Muscle of arm (tissue), 12 donors: ENCODE data around the gene CISH. TPM values are rescaled to one million over a fixed set of nuclear protein-coding genes. Genes with fewer than 3 reads are reported as not detected.
A peak's percentile ranks its signal among the peaks of the same experiment; 100 is the strongest.

Experiments
- DNase-seq: peaks from one replicate; pipeline ENCODE4 v3.0.0-alpha.2; 2013
- polyA plus RNA-seq, 12 donors: library from polyadenylated mRNA; unstranded; fragments of 120-200 nt; gene quantifications; one replicate each; pipeline ENCODE4 v1.2.1, GENCODE V29; 2013; ENCODE audit not compliant: insufficient read length in 12 of 12

Gene CISH
- polyA plus RNA-seq, 12 donors, result 8.8 to 21.0 (median 12.5) TPM; not detected in 1

DNA sequence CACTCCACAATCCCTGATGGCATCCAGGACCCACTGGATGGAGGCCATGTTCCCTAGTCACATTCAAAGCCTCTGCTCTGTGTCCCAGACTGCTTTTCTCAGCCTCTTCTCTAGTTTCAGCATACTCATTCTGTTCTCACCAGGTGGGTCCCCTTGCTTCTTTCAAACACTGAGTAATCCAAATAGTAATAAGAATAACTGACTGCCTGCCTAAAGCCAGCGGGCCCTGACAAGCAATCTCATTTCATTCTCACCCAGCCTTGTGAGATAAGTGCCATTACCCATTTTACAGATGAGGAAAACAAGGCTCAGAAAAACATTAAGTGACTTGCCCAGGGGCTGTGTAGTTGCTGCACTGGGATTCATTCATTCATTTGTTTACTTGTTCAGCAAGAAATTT, 30.8 kb upstream of the CISH start:
- no peak for DNase-seq

DNA sequence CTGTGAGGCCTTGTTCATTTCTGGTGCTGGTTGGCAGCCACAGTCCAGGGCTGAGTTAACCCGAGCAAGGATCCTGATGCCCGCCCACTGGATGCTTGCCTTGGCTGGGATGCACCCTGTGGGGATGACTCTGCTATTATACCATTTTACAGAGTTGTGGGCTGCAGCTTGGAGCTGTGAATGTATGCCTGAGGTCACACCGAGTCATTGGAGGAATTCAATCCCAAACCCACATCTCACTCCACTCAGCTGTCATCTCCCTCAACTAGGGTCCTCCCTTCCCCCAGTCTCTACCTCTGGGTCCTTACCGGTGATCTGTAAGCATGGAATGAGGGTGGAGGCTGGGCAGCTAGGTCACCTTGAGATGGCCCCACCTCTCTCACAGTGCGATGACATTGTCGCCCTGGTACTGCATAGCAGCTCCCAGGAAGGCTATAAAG, 27.5 kb upstream of the CISH start:
- DNase-seq, result no peak

DNA sequence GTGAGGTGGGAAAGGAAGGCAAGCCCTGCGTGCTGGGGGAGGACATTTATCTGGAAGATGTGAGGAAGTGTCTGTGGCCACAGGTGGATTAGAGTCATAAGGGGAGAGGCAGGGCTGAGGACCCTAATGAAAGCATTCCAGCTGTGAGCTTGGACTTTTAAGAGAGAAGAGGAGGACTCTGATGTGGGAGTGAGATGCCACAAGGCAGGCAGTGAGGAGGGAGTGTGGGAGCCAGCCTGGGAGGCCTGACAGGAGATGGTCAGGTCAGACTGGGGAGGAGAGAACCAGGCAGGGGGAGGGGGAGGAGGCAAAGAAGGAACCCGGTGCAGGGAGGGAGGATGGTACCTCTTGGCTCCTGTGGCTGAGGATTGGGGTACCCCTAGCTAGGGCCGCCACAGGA, 26.4 kb upstream of the CISH start:
- DNase-seq, result no peak

DNA sequence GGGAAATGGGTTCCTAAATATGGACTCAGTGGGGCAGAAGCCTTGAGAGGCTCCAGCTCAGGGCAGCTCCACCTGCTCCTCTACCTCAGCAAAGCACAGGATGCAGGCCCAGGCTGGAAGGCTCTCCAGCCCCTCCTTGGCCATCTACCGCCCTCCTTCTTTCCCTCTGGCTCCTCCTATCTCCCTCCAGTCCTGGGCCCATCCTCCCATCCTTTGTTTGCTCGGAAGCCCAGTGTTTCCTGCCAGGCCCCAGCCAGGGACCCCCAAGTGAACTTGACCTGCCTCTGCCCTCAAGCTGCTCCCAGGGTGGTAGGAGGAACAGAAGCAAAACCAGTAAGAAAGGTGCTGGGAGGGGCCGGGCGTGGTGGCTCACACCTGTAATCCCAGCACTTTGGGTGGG, 25.4 kb upstream of the CISH start:
- DNase-seq, result no peak

DNA sequence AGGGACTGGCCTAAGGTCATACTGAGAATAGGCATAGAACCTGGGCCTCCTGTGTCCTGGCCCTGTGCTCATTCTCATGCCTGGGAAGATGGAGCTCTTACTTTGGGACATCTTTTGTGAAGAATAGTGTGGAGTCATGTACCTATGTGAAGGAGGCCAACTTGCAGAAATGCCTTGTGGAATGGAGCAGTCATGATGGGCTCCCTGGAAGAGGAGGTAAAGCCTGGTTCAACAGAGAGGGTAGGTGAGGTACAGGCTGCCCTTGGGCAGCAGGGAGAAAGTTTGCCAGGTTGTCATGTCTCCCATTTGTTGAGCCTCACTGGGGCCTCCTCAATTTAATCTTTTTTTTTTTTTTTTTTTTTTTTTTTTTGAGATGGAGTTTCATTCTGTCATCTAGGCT, 23.5 kb upstream of the CISH start:
- no peak for DNase-seq

DNA sequence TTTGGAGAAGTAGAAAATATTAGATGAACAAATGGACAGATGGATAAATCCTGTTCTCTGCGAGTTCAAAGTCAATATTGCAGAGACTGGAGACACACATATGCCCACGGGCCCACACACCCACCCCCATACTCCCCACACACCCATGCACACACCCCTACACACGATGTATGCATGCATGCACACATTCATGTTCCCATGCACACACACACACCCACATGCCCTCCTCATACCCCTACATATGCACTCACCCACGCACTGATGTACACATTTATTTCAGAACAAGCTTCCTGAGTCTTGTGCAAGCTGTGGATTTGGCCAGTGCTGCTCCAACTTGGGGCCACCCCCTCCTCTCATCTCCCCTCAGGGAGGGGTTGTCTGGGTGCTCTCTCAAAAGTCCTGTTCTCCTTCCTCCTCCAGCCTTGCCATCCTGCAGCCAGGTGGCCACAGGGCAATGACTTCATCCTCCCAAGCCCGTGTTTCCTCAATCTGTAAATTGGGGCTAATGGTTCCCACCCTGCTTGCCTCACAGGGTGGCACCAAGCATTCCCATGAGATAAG, 21.7 kb upstream of the CISH start:
- DNase-seq, result no peak

DNA sequence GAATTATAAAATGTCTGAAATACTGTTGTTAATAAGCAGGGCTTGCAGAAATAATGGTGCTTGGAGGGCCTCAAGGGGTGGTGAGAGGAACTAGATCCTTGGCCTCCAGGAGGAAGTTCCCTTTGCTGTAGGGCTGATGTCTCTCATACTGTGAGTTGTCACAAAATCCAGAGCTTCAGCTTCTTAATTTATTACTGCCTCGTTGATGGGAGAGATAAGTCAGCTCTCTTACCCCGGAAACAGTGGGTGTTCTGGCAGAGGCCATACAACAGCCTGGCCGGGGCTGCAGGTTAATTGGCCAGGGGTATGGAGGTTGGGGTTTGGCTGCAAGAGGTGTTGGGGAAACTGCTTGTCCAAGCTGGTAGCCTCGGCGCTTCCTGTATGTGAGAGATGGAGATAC, 20.9 kb upstream of the CISH start:
- no peak for DNase-seq

DNA sequence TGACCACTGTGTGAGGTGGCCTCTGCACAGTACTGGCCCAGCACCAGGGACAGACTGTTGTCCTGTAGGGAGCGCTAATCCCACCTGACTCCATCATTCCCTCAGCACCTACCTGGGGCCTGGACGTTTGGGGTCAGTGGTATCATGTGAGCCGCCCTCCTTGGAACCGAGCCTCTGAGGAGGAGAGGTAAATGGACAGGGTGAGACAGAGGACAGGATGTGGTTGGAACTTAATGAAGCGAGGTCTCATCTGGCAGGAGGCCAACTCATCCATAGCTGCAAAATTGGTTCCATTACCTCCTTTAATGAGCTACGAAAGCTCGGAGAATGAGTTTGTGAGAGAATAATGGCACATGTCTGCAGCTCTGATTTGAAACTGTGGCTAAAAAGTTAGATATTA, 19.3 kb upstream of the CISH start:
- no peak for DNase-seq

DNA sequence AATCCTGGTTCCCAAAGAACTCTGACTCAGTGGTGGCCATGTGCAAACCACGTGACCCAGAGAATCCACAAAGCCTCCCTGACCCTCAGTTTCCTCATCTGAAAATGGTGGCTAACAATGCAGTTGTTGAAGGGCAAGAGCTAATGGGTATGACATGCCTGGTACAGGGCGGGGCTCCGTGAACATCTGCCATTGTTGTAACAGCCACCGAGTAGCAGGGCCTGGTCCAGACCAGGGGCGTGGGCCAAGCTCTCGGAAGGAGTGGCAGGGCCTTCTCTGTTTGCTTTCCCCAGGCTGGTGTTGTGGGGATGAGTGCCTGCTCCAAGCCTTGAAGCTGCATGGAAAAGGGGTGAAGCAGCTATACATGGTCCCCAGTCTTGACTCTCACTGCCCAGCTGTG, 18.8 kb upstream of the CISH start:
- DNase-seq, result no peak

DNA sequence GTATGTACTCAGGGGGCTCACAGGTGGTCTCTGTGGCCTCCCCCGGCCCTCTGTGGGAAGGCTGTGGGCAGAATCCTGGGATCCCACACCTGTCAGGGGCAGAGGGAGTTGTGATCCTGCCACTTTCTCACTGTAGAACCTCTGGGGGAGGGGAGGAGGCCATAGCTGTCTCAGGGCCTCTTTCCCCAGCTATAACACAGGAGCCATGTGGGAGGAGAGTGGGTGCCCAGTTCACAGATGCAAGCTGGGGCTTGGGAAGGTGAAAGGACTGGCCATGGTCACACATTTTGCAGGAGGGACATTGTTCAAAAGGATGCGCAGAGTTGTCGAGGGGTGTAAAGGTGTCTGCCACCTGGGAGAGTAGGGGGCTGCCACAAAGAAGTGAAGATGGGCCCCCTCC, 17.0 kb upstream of the CISH start:
- DNase-seq, result no peak

DNA sequence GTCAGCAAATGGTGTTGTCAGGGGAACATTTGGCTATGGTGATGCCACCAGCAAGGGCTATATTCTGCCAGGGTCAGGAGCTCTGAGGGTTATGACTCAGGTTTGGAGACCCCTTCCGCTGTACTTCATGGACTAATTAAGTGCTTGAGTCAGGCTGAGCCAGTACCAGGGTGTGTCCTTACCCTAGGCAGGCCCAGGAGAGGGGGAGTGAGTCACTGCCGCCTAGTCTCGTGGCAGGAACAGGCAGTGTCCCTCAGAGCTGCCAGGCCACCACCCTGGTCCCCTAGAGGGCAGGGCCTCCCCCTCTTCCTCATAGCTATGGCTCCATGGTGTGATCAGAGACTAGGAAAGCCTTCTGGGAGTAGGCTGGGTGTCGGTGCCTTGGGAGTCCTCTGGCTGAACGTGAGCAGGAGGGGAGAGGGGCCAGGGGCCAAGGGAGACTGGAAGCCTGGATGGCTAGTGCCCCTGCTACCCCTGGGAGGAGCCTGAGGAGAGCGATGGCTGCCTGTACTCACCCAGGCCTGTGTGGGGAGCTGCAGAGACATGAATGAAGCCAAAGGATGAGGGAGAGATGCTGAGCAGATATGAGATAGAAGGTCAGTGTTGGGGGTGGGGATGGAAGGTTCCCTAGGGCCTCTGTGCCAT, 16.0 kb upstream of the CISH start:
- no peak for DNase-seq

DNA sequence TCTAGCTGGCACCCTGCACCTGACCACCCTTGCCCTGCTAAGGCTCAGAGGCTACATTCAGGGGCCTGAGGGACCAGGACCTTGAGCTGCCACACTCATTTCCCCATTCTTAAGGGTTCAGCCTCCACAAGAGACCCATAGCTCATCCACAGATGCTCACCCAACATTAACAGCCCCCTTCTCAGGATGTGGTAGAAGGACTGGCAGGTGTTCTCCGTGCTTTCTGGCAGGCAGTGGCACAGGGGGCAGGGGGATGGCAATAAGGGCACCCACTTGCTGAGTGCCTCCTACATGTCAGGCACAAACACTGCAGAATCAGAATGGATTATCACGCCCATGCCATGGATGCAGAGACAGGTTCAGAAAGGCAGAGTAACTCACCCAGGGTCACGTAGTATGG, 14.8 kb upstream of the CISH start:
- no peak for DNase-seq

DNA sequence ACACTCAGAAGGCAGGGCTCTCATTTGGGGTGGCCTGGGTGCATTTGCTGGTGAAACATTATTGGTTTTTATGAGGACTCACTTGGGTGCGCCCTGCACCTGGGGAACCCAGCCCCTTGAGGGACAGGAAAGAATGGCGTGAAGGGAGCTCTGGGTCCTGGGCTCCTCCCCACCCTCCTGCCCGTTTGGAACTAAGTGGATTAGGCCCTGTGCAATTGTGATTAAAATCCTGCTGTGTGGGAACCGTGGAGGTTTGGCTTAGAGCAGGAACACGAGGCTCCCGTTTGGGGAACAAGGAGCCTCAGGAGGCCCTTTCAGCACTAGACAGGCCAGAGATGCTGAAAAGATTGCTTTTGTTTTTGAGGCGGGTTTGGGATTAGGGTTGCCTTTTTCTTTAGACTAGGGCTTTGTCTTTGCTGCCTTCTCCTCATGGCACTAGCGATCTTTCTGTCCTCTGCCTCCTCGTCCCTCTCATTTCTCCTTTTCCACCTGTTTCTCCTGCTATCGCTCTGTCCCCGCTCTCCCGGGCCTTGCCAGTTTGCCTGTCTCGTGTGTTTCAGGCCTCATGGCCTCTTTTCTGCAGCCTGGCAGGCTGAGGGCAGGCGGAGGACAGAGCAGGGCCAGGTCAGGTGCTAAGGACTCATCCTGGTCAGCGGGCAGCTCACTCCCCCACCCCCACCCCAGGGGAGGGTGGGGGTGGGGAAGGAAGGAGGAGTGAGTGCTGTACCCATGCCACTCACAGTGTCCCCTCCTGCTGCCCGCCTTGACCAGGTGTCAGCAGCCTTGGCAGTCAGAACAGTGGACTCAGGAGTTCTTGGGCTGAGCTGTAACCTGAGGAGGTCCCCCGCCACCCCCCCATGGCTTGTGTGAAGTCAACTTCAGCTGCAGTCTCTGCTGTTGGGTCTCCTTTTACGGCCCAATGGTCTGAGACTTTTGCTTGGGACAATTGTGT, 13.9 kb upstream of the CISH start:
- no peak for DNase-seq

DNA sequence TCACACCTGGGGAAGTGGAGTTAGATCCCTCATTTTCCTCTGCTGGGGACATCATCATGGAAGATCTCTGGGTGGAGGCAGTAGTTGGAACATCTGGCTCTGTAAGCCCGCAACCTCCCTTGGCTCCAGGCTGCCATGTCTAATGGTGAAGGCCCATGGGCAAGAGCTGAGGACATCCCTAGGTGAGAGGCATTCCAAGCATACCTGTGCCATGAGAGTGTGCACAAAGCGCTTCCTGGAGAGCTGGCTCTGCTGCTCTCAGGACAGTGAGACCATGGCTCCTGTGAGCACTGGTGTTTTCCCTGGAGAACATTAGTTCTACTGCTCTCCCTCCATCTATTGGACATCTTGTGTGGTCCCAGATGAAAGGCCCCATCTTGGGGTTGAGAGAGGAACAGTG, 13.1 kb upstream of the CISH start:
- no peak for DNase-seq

DNA sequence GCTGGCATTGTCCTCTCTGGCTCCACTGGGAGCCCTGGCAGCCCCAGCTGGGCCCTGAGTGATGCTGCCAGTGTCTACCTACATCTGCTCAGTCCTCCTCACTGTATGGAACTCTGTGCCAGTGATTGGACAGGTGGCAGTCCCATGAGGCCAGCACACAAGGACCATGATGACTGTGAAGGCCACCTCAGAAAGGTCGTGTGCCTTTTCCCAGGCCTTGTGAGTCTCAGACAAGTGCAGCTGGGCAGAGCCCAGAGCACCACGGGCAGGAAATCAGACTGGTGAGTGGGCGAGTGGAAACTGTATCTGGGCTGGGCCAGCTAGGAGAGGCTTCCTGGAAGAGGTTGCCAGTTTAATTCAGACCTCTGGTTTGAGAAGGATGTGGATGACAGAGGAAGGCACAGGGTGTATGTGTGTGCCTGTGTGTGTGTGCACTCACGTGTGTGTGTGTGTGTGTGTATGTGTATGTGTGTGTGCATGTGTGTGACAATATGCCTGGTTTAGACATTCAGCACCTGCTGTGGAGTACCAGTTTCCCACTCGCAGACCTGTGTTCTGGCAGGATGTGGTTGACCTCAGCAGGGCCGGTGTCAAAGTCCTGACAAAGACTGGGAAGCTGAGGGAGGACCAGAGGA, 12.4 kb upstream of the CISH start:
- no peak for DNase-seq

DNA sequence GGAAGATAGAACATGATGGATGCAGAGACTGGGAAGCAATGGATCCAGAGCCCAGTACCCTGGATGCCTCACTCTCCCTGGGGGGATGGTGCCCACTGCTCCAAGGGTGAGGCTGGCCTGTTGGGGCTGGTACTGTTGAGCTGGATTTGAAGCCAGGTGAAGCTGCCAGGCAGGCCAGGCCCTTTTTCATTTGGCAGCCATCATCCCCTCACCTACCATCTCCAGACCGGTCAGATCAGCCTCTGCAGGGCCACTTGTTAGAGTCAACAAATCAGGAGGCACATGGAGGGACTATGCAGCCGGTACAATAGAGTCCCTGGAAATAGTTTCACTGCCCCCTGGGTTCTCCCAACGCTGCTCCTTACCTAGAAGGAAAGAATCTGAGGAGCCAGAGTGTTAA, 11.3 kb upstream of the CISH start:
- no peak for DNase-seq

DNA sequence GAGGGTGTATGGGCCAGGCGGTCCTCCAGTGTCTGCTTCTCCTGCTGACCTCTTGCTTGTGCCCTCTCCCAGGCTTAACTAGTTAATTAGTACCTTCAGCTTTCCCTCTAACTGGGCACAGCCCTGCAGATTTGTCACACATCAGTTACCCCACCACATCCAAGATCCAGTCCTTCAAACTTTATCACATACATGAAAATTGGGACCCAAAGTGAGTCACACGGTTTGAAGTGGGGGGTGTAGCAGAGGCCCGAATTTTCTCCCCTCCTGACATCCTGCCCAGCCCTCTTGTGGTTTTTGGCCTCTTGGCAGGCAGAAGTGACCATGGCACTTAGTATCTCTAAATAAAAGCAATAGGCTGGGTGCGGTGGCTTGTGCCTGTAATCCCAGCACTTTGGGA, 9.2 kb upstream of the CISH start:
- DNase-seq, result no peak

DNA sequence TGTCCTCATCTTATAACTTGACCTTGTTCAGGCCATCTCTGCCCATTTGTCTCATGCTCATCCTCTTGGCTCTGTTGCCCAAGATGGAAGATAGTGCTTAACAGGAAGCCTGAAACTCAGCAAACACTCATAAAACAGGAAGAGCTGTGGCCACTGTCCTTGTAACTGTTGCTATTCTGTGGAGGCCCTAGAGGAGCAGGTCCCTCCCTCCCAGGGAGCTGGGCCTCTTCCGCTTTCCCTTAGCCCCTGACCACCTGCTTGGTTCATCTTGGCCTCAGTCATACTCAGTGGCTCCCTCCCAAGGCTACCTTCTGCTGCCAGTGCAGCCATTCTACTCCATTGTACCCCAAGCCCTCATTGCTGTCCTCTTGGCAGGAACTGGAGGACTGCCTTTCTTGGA, 8.8 kb upstream of the CISH start:
- no peak for DNase-seq

DNA sequence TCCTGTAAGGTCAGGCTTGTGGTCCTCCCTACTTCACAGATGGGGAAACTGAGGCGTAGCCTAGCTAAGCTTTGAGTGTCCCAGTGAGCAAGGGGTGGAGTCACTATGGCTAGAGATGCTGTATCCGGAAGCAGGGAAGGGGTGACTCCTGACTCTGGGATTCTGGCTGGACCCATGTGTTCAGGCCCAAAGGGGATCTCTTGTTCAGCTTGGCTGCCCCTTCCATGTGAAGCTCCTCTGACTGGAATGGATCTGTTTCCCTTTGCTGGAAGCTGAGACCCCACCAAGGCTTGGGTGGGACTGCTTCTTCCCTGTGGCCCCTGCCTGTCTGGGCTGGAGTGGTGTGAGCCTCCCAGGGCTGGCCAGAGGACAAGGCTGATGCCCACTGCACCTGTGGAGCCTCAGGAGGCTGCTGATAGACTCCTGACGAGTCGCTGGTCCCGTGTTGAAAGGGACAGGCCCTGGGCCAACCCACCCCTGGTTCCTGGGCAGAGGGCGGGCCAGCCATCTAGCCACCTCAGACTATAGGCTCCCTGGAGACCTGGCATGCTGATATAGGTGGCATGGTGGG, 6.4 kb upstream of the CISH start:
- DNase-seq, result no peak

DNA sequence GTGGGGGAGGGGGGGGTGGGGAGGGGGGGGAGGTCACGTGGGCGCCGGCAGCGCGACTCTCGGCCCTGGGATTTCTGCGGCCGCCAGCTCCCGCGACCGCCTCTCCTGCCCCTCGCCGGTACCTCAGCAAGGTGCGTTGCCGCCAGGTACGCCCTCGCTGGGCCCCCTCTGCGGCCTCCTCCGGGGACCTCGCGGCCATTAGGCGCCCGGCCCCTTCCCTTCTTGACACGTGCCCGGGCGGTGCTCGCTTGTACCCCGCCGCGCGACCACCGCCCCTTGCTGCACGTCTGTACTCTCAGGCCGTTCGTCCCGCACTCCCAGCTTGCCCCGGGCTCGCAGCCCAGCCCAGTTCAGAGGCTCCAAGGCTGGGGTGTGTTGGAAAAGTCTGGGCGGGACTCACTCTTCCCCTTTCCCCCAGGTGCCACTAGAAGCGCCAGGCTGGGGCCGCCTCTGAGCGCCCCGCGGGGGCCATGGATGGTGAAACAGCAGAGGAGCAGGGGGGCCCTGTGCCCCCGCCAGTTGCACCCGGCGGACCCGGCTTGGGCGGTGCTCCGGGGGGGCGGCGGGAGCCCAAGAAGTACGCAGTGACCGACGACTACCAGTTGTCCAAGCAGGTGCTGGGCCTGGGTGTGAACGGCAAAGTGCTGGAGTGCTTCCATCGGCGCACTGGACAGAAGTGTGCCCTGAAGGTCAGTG, 5.7 kb upstream of the CISH start, which contains the start of gene MAPKAPK3:
Gene MAPKAPK3, plus strand, starts transcription at position 56 of the 696 bp plus-strand sequence. Its CDS starts 415 bp downstream, at position 471.
- no peak for DNase-seq

DNA sequence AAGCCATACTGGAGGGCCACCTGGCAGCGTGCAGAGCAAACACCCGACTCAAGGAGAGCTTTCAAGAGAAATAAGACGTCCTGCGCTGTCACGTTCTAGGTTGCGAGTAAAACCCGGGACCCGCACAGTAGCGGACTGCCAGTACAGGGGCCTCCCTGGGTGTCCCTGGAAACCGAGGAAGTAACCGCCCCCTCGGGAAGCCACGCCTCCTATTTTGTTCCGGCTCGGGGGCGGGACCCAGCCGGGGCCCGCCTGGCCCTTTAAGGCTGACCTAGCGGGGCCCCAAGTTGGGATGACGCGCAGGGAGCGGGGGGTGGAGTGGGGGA, 5.2 kb upstream of the CISH start:
- DNase-seq, result peak; percentile 90
